ENCODE measurements around the gene CD79A. TPM values are rescaled to one million over a fixed set of nuclear protein-coding genes. Genes with fewer than 3 reads are reported as not detected.

CD79A gene
- total RNA-seq, 1 experiment from 2014 or later, result 1.0 TPM

GRCh38 chr19:41882568-41883462 lies 5.7 kb downstream of the CD79A start, which contains the start of gene ARHGEF1:
ARHGEF1 (plus strand) TSS chr19:41883184; CDS start chr19:41888083, 4,899 bp downstream.
- in situ Hi-C loops (cut with HindIII; ENCODE audit: low sequenced_read_pairs), result no loop called here
- peak; percentile 15 for DNase-seq (ENCODE audit: low spot score)

- in situ Hi-C loops (cut with HindIII; ENCODE audit: low sequenced_read_pairs), result no loop called here
- no peak for DNase-seq (ENCODE audit: low spot score)
Measured at GRCh38 chr19:41883463-41883820, 6.4 kb downstream of the CD79A start.

DNA sequence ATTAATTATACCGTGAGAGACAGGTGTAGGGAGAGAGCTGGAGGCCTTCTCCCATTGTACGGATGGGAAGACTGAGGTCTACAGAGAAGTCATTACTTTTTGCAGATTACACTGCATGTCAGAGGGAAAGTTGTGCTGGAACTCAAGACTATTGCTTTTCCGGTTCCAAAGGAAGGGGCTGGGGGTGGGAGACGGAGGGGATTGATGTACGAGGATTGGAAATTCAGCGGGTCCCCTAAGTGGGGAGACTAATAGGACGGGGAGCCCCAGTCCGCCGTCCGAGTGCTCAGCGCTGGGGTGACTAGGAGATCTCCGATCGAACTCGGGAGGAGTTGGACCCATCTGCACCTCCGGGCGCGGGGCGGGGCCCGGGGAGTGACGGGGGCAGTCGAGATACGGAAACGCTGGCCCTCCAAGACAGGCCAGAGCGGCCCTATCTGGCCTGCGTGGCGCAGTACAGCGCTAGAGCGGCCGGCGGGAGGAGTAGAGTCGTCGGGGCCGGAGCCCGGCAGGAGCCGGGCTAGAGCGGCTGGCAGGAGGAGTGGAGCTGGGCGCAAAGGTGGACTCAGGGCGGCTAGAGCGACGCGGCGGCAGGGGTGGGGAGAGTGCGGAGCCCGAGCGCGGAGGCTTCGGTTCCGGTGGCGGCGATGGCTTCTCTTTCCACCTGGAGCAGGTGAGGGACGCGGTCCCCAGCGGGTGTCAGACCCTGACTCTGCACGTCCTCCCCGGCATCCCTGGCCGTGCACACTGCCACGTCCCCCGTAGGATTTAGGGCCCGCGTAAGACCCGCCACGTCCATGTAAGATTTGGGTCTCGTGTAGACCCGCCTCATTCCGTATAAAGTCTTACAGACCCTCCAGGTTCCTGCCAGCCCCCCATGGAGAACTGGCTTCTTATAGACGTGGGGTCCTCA lies 7.0 kb downstream of the CD79A start:
- in situ Hi-C loops (cut with HindIII; ENCODE audit: low sequenced_read_pairs), result no loop called here
- DNase-seq (ENCODE audit: low spot score), result peak; percentile 98

GRCh38 chr19:41886761-41887710 lies 10.0 kb downstream of the CD79A start:
- in situ Hi-C loops (cut with HindIII; ENCODE audit: low sequenced_read_pairs), result no loop called here
- DNase-seq (ENCODE audit: low spot score), result no peak

DNA sequence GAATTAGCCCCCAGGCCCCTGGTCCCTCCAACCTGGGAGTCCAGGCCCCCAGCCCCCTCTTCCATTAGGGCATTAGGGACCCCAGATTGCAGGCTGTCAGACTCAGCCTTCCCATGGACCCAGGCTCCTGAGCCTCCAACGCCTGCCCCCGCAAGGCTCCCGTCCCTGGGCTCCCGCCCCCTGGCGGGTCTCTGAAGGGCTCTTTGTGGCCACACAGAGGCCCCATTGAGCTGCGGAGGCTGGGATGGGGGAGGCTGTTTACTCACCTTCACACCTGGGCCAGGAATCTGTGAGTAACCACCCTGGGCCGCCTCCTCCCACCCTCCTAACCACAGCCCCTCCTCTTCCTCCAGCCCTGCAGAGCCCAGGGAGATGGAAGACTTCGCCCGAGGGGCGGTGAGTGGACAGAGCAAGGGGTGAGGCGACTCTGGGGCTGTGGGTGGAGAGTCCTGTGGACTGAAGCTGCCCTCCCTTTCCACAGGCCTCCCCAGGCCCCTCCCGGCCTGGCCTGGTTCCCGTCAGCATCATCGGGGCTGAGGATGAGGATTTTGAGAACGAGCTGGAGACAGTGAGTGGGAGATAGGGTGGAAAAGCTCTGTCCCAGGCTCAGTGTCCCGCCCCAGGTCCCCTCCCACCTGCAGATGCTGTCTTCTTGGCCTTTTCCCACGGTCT lies 10.8 kb downstream of the CD79A start:
- DNase-seq (ENCODE audit: low spot score), result no peak
- in situ Hi-C loops (cut with HindIII; ENCODE audit: low sequenced_read_pairs), result no loop called here

DNA sequence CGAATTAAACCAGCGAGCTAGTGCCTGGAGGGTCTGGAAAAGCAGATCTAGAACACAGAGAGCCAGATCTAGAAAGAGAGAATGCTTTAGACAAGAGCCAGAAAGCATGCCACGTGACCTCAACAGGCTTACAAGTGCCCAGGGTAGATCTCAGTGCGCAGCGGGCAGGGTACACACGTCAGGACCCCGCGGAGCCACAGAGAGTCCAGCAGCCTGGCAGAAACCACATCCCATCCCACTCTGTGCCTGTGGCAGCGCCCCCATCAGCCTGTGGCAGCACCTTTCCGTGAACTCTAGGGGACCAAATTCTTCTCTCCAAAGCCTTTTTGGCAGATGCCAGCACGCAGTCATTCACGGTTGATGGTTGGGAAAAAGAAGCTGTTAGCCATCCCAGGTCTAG lies 11.8 kb downstream of the CD79A start:
- in situ Hi-C loops (cut with HindIII; ENCODE audit: low sequenced_read_pairs), result no loop called here
- DNase-seq (ENCODE audit: low spot score), result no peak

DNA sequence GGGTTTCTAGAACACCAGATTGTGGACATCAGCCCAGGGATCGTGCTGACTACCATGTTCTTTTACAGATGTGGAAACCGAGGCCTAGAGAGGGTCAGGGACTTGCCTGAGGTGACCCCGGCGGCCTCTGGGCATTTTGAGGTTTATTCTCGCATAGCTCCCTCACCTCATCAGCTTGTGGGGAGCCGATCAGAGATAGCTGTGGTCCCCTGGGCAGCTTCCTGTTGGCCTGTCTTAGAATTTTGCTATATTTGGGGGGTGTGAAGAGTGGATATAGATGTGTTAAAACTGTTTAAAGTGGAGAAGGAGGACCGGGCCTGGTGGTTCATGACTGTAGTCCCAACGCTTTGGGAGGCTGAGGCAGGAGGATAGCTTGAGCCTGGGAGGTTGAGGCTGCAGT lies 12.8 kb downstream of the CD79A start:
- in situ Hi-C loops (cut with HindIII; ENCODE audit: low sequenced_read_pairs), result no loop called here

DNA sequence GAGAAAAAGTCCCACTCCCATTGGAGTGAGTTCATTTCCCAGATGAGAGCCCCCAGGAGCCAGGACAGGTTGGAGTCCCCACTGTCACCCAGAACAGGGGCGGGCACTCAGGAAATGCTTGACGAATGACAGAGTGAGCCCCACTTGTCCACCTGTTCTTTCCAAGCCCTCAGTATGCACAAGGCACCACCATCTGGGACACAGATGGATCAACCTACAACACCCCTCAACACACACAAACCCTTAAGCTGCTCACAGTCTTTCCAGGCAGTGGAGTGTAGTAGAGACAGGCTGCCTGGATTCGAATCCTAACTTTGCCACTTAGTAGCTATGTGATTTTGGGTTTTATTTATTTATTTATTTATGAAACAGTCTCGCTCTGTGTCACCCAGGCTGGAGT lies 13.9 kb downstream of the CD79A start:
- no peak for DNase-seq (ENCODE audit: low spot score)
- in situ Hi-C loops (cut with HindIII; ENCODE audit: low sequenced_read_pairs), result no loop called here

More for the DNA sequence above, 12.8 kb downstream of the CD79A start:
- no peak for DNase-seq (ENCODE audit: low spot score)

DNA sequence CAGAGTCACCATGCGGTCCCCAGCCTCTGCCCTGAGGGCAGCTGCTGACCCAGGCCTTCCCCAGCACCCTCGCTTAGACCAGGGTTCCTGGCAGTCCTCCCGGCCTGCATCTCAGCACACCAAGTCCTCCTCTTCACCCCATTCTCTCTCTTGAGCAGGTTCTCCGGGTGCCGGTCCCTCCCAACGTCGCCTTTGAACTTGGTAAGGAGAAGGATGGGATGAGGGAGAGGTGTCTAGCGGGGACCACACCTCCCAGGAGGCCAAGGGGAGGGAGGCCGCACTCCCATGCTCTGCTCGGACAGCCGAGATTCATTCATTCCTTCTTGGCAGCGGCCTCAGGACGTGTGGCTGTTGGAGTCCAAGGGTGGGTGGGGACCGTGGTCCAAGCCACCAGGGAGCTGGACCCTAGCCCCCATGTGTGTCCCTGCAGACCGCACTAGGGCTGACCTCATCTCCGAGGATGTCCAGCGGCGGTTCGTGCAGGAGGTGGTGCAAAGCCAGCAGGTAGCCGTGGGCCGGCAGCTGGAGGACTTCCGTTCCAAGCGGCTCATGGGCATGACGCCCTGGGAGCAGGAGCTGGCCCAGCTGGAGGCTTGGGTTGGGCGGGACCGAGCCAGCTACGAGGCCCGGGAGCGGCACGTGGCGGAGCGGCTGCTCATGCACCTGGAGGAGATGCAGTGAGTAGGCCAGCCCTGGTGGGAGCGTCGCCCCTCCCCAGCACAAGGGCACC lies 15.3 kb downstream of the CD79A start:
- no peak for DNase-seq (ENCODE audit: low spot score)
- in situ Hi-C loops (cut with HindIII; ENCODE audit: low sequenced_read_pairs), result no loop called here

DNA sequence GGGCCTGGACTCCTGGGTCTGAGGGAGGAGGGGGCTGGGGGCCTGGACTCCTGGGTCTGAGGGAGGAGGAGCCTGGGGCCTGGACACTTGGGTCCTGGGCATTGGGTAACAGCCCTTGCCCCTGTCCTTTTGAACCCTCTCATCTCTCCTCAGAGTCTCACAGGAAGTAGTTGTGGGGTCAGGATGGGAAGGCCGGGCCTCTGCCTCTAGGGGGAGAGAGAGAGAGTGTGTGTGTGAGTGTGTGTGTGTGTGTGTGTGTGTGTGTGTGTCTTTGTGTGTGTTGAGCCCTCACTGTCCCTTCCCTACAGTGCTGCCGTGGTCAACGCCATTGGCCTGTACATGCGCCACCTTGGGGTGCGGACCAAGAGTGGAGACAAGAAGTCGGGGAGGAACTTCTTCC lies 16.8 kb downstream of the CD79A start:
- no peak for DNase-seq (ENCODE audit: low spot score)
- in situ Hi-C loops (cut with HindIII; ENCODE audit: low sequenced_read_pairs), result no loop called here

GRCh38 chr19:41894350-41894749 lies 17.3 kb downstream of the CD79A start:
- no peak for DNase-seq (ENCODE audit: low spot score)
- in situ Hi-C loops (cut with HindIII; ENCODE audit: low sequenced_read_pairs), result no loop called here

GRCh38 chr19:41895745-41896580 lies 18.9 kb downstream of the CD79A start:
- in situ Hi-C loops (cut with HindIII; ENCODE audit: low sequenced_read_pairs), result no loop called here
- no peak for DNase-seq (ENCODE audit: low spot score)

- DNase-seq (ENCODE audit: low spot score), result no peak
- in situ Hi-C loops (cut with HindIII; ENCODE audit: low sequenced_read_pairs), result no loop called here
Measured at GRCh38 chr19:41896581-41896942, 19.5 kb downstream of the CD79A start.

GRCh38 chr19:41897181-41897580 lies 20.1 kb downstream of the CD79A start:
- no peak for DNase-seq (ENCODE audit: low spot score)
- in situ Hi-C loops (cut with HindIII; ENCODE audit: low sequenced_read_pairs), result no loop called here

GRCh38 chr19:41897820-41898219 lies 20.7 kb downstream of the CD79A start:
- no peak for DNase-seq (ENCODE audit: low spot score)
- in situ Hi-C loops (cut with HindIII; ENCODE audit: low sequenced_read_pairs), result no loop called here

DNA sequence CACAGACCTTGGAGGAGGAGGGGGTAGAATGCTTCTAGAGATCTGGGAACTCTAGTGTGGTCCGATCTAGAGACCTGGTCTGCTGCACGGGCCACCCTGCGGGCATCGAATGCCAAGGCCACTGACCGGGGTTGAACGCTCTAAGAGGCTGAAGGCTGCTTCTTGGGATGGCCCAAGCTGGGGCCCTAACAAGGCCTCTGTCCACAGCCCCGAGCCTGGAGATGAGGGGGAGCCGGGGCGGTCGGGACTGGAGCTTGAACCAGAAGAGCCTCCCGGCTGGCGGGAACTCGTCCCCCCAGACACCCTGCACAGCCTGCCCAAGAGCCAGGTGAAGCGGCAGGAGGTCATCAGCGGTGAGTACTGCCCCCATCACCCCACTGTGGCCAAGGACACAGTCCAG lies 21.2 kb downstream of the CD79A start:
- DNase-seq (ENCODE audit: low spot score), result no peak
- in situ Hi-C loops (cut with HindIII; ENCODE audit: low sequenced_read_pairs), result no loop called here

GRCh38 chr19:41901707-41902360 lies 24.8 kb downstream of the CD79A start:
- no peak for DNase-seq (ENCODE audit: low spot score)
- in situ Hi-C loops (cut with HindIII; ENCODE audit: low sequenced_read_pairs), result no loop called here
